Measurements from ENCODE around the gene SLC2A13. TPM values are rescaled to one million over a fixed set of nuclear protein-coding genes. Genes with fewer than 3 reads are reported as not detected.

Gene SLC2A13
- total RNA-seq, 2 donors from 2014 or later, result 14.5 to 20.0 TPM

DNA sequence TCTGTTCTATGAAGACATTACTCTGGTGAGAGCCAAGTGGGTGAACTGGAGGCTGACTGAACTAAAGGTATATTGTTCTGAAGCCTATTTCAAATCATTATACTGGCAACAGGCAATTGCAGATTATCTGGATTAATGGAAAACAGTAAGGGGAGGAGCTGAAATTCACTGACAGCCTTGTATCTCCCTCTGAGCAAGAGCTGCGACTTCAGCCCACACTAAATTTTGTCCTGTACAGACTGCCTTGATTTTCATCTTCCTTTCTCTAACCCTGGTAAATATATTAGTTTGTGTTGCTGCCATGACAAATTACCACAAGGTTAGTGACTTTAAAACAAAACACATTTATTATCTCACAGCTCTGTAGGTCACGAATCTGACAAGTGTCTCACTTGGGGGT lies 231.1 kb downstream of the SLC2A13 start:
- Histone ChIP-seq H3K27ac (no peak overlapping the region), H3K9me3 (peaks cover 7% of the 10 kb centered on the region), H3K27me3 (replicated peaks; ENCODE audit: insufficient read depth) (no peaks in the 10 kb centered on the region), H3K36me3 (no peaks in the 10 kb centered on the region), H3K4me3 (no peak overlapping the region), H3K4me1 (ENCODE audit: control insufficient read depth in 1 of 2, low read depth in 2 of 2) (no peaks in the 10 kb centered on the region)
- ATAC-seq (ENCODE audit: insufficient number of reproducible peaks, low FRiP score, low read depth) (no peak), DNase-seq (ENCODE audit: low spot score) (no peak)
- TF ChIP-seq CTCF (IDR thresholded peaks at IDR 0.05), result no peak

DNA sequence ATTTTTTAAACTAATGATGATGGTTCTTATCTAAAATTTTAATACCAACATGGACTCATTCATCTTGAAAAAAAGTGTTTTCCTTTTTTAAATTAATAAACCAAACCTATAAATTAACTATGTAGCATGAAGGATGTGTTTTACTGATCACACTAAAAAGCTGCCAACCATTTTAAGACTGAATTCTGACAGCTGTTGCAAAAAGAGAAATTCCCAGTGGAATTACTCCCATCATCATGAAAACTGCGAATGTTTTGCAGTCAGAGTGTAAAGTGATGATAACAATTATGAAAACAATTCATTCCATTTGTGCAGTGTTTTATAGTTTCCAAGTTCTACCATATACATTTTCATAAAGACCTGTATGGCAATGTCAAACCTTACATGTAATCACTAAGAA lies 232.8 kb downstream of the SLC2A13 start:
- TF ChIP-seq CTCF (IDR thresholded peaks at IDR 0.05), result no peak
- no peaks in the 10 kb centered on the region for H3K36me3 ChIP-seq
- H3K4me3 ChIP-seq, result no peak overlapping the region
- DNase-seq (ENCODE audit: low spot score), result no peak
- no peaks in the 10 kb centered on the region for H3K4me1 ChIP-seq (ENCODE audit: control insufficient read depth in 1 of 2, low read depth in 2 of 2)
- ATAC-seq (ENCODE audit: insufficient number of reproducible peaks, low FRiP score, low read depth), result no peak
- H3K9me3 ChIP-seq, result no peaks in the 10 kb centered on the region
- no peaks in the 10 kb centered on the region for H3K27me3 ChIP-seq (replicated peaks; ENCODE audit: insufficient read depth)
- H3K27ac ChIP-seq, result no peak overlapping the region

- Histone ChIP-seq H3K27me3 (replicated peaks; ENCODE audit: insufficient read depth) (no peaks in the 10 kb centered on the region), H3K27ac (no peak overlapping the region), H3K36me3 (no peaks in the 10 kb centered on the region), H3K4me1 (ENCODE audit: control insufficient read depth in 1 of 2, low read depth in 2 of 2) (no peaks in the 10 kb centered on the region), H3K4me3 (no peak overlapping the region), H3K9me3 (no peaks in the 10 kb centered on the region)
- DNase-seq (ENCODE audit: low spot score), result no peak
- TF ChIP-seq CTCF (IDR thresholded peaks at IDR 0.05), result no peak
- ATAC-seq (ENCODE audit: insufficient number of reproducible peaks, low FRiP score, low read depth), result no peak
Observed at GRCh38 chr12:39872425-39872824, 233.5 kb downstream of the SLC2A13 start.

GRCh38 chr12:39868328-39868725 lies 237.6 kb downstream of the SLC2A13 start:
- Histone ChIP-seq H3K36me3 (no peaks in the 10 kb centered on the region), H3K27ac (no peak overlapping the region), H3K4me1 (ENCODE audit: control insufficient read depth in 1 of 2, low read depth in 2 of 2) (no peaks in the 10 kb centered on the region), H3K27me3 (replicated peaks; ENCODE audit: insufficient read depth) (no peaks in the 10 kb centered on the region), H3K9me3 (no peaks in the 10 kb centered on the region), H3K4me3 (no peak overlapping the region)
- TF ChIP-seq CTCF (IDR thresholded peaks at IDR 0.05), result no peak
- no peak for ATAC-seq (ENCODE audit: insufficient number of reproducible peaks, low FRiP score, low read depth)
- DNase-seq (ENCODE audit: low spot score), result no peak

DNA sequence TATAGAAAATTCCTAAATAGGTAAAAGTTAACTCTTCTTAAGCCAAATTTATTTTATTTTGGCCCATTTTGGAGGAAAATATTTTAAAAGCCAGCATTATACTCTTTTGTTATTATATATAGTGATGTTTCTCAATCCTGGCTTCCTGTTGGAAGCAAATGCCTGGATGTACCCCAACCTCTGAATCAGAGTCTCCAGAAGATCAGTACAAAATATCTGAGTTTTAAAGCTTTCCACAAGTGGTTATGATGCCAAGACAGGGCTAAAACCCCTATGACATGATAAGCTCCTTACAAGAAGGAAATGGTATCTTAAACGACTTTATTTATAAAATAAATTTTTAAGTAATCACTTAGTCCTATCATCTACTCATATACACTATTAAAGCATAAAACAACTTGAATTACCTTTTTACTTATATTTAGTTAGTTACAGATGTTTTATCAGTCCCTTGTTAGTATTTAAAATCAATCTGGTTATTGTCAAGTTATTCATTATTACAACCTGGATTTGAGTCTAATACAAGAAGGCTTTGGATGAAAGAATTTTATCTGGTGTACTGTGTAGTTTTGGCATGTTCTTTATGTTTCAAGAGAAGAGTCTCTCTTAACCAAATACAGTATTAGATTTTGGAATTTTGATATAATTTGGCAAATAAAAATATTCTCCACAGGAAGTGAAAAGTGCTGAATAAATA lies 238.1 kb downstream of the SLC2A13 start:
- Histone ChIP-seq H3K36me3 (no peaks in the 10 kb centered on the region), H3K4me1 (ENCODE audit: control insufficient read depth in 1 of 2, low read depth in 2 of 2) (no peaks in the 10 kb centered on the region), H3K27ac (no peak overlapping the region), H3K4me3 (no peak overlapping the region), H3K9me3 (no peaks in the 10 kb centered on the region), H3K27me3 (replicated peaks; ENCODE audit: insufficient read depth) (no peaks in the 10 kb centered on the region)
- no peak for DNase-seq (ENCODE audit: low spot score)
- no peak for ATAC-seq (ENCODE audit: insufficient number of reproducible peaks, low FRiP score, low read depth)
- TF ChIP-seq CTCF (IDR thresholded peaks at IDR 0.05), result no peak

Data from thoracic aorta (tissue), 2 donors.